TTC549 (cell line): Measurements from ENCODE around the gene RPH3AL.
"Not testable (repeated sequence)": the region's sequence is repeated elsewhere in the genome, so short reads cannot be mapped to it uniquely, and the experiment has no call there.

ENCODE experiments used
- FAIRE-seq: peaks from 2 replicates; lab custom pipeline; 2012; peaks lifted over from hg19 to GRCh38; lab: Jason Lieb, UNC

The RPH3AL gene

GRCh38 chr17:379531-380465, 27.2 kb upstream of the RPH3AL start:
- no peak for FAIRE-seq

- no peak for FAIRE-seq
Measured at GRCh38 chr17:378068-378467, 25.5 kb upstream of the RPH3AL start.

GRCh38 chr17:376936-377863, 24.6 kb upstream of the RPH3AL start:
- FAIRE-seq: no peak

- FAIRE-seq: no peak
Measured at GRCh38 chr17:373613-374230, 21.1 kb upstream of the RPH3AL start.

GRCh38 chr17:372157-373152, 19.8 kb upstream of the RPH3AL start:
- FAIRE-seq: no peak

GRCh38 chr17:371583-371982, 19.0 kb upstream of the RPH3AL start:
- FAIRE-seq: no peak

GRCh38 chr17:367656-368055, 15.0 kb upstream of the RPH3AL start:
- not testable (repeated sequence) for FAIRE-seq

GRCh38 chr17:366657-367615, 14.3 kb upstream of the RPH3AL start:
- not testable (repeated sequence) for FAIRE-seq

GRCh38 chr17:364766-365165, 12.2 kb upstream of the RPH3AL start:
- no peak for FAIRE-seq

GRCh38 chr17:364308-364707, 11.7 kb upstream of the RPH3AL start:
- FAIRE-seq: no peak

- no peak for FAIRE-seq
Measured at GRCh38 chr17:362721-363120, 10.1 kb upstream of the RPH3AL start.

GRCh38 chr17:360092-360750, 7.6 kb upstream of the RPH3AL start:
- FAIRE-seq: no peak

- no peak for FAIRE-seq
Measured at GRCh38 chr17:358491-359151, 6.0 kb upstream of the RPH3AL start.

- no peak for FAIRE-seq
Measured at GRCh38 chr17:357644-358043, 5.0 kb upstream of the RPH3AL start.

- FAIRE-seq: no peak
Measured at GRCh38 chr17:356671-357434, 4.2 kb upstream of the RPH3AL start.

GRCh38 chr17:354651-355556, 2.3 kb upstream of the RPH3AL start:
- FAIRE-seq: no peak

- no peak for FAIRE-seq
Measured at GRCh38 chr17:353838-354234, 1.2 kb upstream of the RPH3AL start.
